Activated CD8-positive, alpha-beta memory T cell treated with anti-CD3 and anti-CD28 coated beads, Interleukin-2, amount 50 U/mL, for 24 hours (primary cell): ENCODE measurements around the gene ABCG1.
A peak's percentile ranks its signal among the peaks of the same experiment; 100 is the strongest.

Source experiments
- DNase-seq: peaks from one replicate; pipeline ENCODE4 v3.0.0-alpha.2; 2020; ENCODE audit errors: extremely low read depth

The ABCG1 gene

GRCh38 chr21:42214081-42214750, 4.7 kb upstream of the ABCG1 start:
- DNase-seq: no peak

- no peak for DNase-seq
Measured at GRCh38 chr21:42214921-42215320, 4.0 kb upstream of the ABCG1 start.

DNA sequence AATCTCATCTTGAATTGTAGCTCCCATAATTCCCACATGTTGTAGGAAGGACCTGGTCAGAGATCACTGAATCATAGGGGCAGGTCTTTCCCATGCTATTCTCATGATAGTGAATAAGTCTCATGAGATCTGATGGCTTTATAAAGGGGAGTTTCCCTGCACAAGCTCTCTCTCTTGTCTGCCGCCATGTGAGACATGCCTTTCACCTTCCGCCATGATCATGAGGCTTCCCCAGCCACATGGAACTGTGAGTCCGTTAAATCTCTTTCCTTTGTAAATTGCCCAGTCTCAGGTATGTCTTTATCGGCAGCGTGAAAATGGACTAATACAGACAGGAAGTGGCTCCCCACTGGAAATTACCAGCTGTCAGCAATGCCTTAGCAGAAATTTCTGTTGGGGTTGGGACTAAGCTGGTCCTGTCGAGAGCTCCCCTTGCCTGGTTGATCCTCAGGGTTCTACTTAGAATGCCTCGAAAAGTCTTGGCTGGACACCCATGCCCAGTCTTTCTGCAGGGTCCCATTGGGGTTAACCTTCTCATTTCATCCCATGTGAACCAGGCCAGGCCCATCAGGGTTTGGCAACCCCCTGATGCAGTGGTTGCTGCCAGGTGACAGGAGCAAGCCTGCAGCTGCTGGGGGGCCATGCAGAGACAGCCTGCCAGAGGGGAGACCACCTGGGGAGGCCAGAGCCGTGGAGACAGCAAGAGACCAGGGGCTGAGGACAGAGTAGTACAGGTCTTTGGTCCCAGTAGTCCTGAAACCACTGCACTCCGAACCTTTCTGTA, 2.8 kb upstream of the ABCG1 start:
- DNase-seq: no peak

- DNase-seq: no peak
Measured at GRCh38 chr21:42216726-42217572, 2.0 kb upstream of the ABCG1 start.

- DNase-seq: no peak
Measured at GRCh38 chr21:42219606-42220137, 732 bp downstream of the ABCG1 start.

DNA sequence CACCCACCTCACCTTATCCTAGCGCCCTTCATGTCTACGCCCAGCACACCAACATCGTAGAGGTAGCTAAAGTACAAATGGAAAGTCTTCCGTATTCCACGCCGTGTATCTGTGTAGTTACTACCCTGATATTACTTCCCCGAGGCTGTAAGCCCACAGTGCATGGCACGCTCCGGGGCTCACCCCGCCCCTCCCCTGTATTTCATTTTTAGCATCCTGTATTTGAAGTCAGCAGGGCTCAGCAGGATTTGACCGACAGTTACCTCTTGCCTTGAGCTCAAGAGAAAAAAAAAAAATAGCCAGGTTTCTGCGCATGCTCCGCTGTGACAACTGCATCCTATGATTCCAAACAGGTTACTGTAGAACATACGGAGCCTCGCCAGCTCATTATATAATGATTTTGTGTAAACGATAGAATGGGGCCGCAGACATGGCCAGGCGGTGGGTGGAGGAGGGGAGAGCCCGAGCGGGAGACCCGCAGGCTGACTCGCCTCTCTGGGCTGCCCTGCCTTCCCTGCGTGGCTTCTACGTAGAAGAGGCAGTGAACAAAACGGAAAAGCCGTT, 1.3 kb downstream of the ABCG1 start:
- DNase-seq: no peak

- DNase-seq: no peak
Measured at GRCh38 chr21:42221581-42222345, 2.8 kb downstream of the ABCG1 start.

DNA sequence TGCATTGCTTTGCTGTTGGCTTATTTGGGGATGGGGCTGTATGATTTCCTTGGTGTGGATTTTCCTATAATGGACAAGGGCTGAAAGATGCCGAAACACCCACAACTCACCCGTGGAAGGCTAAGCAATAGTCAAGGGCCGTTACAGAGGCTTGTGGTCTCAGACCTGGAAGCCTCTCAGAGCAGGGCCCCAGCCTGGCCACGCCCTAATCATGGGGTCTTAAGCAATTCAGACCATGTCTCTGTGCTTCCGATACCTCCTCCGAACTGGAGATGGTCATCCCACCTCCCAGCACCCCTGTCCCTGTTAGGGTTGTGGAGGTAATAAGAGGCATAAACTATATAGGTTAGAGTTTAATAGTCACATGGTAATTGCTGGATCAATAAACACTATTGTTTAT, 3.4 kb downstream of the ABCG1 start:
- no peak for DNase-seq

DNA sequence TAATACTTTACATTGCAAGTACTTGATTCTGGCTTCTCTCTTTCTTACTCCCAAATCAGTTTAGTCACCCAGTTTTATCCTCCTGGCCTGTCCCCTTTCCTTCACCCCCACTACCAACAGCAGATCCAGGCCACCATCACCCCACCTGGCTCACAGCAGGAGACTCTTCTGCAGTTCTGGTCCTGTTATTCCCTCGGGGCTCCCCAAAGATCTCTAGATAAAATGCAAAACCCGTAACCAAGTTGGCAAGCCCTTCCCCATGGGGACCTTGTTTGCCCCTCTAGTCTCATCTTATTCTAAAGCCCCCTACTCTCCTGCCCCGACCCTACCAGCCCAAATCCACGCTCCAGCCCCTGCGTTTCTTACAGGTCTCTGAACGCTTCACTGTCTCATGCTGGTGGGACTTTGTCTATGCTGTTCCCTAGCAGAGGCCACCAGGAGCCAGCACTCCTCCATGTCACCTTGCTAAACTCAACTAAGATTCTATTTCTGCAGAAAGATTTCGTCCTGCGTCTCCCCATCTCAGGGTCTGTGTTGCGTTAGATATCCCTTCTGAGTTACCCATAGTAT, 4.0 kb downstream of the ABCG1 start:
- DNase-seq: no peak

DNA sequence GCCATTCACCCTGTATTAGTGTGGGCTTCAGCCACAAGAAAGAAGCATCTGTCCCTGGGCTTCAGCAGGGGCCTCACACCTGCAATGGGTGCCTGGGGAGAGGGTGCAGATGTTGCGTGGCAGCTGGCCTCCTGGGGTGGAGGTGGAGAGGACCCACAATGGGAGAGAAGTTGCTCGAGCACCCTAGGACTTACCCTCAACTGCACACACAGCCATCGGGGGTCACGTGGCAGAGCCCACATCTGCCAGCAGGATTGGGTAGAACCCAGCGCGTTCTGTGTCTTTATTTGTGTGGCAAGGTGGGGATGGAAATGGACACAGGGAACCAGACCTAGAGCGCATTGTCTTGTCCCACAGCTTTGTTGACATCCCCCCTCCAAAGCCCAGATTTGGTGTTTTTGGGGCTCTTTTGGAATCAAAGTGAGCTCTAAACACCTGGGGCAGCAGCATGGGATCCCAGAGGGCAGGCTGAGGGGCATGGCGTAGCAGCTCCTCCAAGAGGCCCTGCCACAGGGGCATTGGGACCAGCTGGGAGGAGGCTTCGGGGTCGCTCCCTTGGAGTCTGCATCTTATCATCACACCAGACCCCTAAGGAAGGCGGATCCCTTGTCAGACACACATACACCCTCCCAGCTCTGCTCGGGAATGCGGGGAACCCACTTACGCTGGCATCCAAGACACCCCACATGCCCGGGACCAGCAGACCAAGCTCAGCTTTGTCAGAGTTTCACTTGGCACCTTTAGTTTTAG, 5.1 kb downstream of the ABCG1 start:
- no peak for DNase-seq

- no peak for DNase-seq
Measured at GRCh38 chr21:42225042-42225441, 6.1 kb downstream of the ABCG1 start.

GRCh38 chr21:42225571-42226155, 6.7 kb downstream of the ABCG1 start:
- DNase-seq: no peak

GRCh38 chr21:42226626-42227025, 7.7 kb downstream of the ABCG1 start:
- no peak for DNase-seq

DNA sequence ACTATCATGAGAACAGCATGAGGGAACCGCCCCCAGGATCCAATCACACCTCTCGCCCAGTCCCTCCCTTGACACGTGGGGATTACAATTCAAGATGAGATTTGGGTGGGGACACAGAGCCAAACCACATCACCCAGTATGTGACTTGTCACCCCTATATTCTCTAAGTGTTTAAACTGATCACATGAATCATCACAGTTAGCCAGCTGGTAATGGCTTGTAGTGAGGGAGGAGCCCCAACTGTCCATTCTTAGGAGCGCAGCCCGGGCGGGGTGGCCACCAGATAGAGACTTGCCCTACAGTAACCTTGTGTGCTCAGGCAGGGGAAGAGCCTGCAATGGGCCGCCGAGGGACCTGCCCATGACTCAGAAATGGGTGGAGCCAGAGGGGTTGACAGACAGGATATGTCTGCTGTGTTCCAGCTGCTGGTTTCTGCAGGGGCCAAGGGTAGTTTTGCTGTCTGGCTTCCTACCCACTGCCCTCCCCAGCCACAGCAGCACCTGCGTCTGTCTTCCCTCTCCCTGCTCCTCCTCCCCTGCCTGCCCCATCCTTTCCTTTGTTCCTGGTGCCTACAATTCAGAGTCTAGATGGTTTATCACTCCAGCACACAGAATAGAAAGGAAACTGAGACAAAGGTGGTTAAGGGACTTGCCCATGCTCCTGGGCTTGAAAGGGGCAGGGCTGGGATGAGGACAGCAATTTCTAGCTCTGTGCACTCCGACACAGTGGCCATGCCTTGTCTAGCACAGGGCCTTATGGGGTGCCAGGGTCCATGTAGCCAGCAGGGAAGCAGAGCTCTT, 9.2 kb downstream of the ABCG1 start:
- DNase-seq: peak; percentile 82

- DNase-seq: no peak
Measured at GRCh38 chr21:42228709-42229220, 9.8 kb downstream of the ABCG1 start.

- DNase-seq: no peak
Measured at GRCh38 chr21:42229676-42230075, 10.7 kb downstream of the ABCG1 start.

DNA sequence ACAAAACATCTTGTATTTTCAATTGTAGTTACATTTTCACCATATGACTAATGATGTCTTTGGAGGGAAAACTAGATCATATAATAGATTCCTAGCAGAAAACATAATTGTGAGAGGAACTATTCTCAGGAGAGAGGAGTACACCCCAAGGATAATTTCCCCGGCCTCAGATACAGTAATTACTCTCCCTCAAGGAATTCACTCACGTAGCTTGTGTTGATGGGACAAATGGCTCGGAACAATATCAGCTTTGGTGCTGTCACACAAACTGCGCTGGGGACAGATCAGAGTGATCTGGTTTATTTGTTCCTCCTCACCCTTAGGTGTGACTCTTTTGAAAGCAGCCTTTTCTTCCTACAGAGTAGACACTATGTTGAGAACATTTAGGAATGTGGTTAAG, 11.2 kb downstream of the ABCG1 start:
- no peak for DNase-seq

GRCh38 chr21:42230636-42231035, 11.7 kb downstream of the ABCG1 start:
- no peak for DNase-seq

- DNase-seq: no peak
Measured at GRCh38 chr21:42231756-42232155, 12.8 kb downstream of the ABCG1 start.
